ENCODE data around the gene MESP1.

Gene MESP1

DNA sequence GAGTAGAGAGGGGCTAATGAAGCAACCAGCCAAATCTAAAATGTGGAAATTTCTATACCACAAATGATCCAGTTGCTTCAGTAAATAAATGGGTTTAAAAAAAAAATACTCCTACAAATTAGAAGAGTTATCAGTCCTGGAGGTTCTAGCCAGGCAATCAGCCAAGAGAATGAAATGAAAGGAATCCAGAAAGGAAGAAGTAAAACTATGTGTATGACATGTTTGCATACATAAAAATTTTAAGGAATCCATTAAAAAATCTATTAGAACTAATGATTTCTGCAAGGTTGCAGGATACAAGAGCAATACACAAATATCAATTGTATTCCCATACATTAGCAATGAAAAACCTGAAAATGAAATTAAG is 34.7 kb upstream of the MESP1 start:
- no peak overlapping the region for H4K8ac ChIP-seq (ENCODE audit: low read length)
- no peak overlapping the region for H3K27ac ChIP-seq (ENCODE audit: low read length, poor library complexity, severe bottlenecking)
- H3K36me3 ChIP-seq (ENCODE audit: control insufficient read depth in 1 of 2, insufficient read depth in 2 of 2, low read depth in 1 of 2, low read length in 2 of 2) = peaks cover 19 to 62% of the 10 kb centered on the region in 2 experiments
- H3K79me1 ChIP-seq (replicated peaks; ENCODE audit: low read length, poor library complexity, severe bottlenecking) = no peaks in the 10 kb centered on the region
- H3K4ac ChIP-seq (ENCODE audit: low read depth in 1 of 2, low read length in 2 of 2) = no peak overlapping the region
- no peak overlapping the region for H3K4me3 ChIP-seq (ENCODE audit: insufficient read depth in 1 of 2, low read depth in 1 of 2, low read length in 2 of 2)
- no peak overlapping the region for H2AK5ac ChIP-seq (ENCODE audit: low read length, severe bottlenecking)
- H4K91ac ChIP-seq (ENCODE audit: low read length) = no peak overlapping the region
- no peak for DNase-seq
- H2BK15ac ChIP-seq (ENCODE audit: low read depth, poor library complexity, severe bottlenecking) = no peak overlapping the region
- H2BK12ac ChIP-seq (ENCODE audit: low read length in 2 of 2) = no peak overlapping the region
- H3K9ac ChIP-seq (ENCODE audit: low read length) = peak overlapping the region; percentile 40
- no peaks in the 10 kb centered on the region for H3K27me3 ChIP-seq (ENCODE audit: control insufficient read depth in 1 of 2, insufficient read depth in 1 of 2, low read length in 2 of 2)
- no peak overlapping the region for H3K14ac ChIP-seq (ENCODE audit: low read length in 2 of 2)
- H2BK5ac ChIP-seq (ENCODE audit: low read depth, low read length, poor library complexity, severe bottlenecking) = no peak overlapping the region
- no peak overlapping the region for H2AFZ ChIP-seq (ENCODE audit: low read depth, low read length)
- H3K23ac ChIP-seq (ENCODE audit: low read length in 2 of 2) = no peak overlapping the region
- no peaks in the 10 kb centered on the region for H3K9me3 ChIP-seq (ENCODE audit: control insufficient read depth, low read length)
- no peak overlapping the region for H3K18ac ChIP-seq (ENCODE audit: low read depth in 1 of 2, low read length in 2 of 2)
- peaks cover 4% of the 10 kb centered on the region for H3K4me1 ChIP-seq (ENCODE audit: control insufficient read depth, insufficient read depth, low read depth, low read length)
- no peak overlapping the region for H3K4me2 ChIP-seq (ENCODE audit: low read length, poor library complexity, severe bottlenecking)
- no peak overlapping the region for H2BK120ac ChIP-seq (ENCODE audit: low read depth, low read length)

DNA sequence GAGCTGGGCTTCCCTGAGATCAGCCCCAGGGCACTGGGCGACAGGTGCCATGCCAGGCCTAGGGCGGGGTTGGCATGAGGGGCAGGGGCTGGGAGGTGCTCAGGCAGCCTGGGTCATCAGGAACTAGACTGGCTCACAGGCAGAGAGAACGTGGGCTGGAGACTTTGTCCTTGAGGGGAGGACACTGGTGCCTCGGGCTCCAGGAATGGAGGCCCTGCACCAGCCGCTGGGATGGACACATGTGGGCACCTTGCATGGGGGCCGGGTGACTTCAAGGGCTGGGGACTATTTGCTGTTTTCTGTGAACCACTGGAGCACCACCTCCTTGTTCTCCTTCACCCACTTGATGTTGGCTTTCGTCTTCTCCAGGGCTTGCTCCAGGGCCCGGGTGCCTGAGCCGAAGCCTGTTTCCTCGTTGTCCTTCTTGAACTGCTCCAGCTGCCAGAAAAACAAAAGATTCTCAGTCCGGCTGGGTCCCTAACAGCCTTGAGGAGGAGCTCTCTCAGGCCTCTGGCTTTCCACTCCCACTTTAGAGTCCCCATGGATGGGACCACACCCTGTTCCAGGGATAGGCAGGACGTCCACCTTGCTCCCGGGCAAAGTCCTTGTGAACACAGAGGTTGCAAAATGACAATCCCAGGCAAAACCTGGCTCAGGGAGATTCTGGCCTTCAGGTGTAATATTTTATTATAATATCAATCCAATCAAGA is 34.2 kb upstream of the MESP1 start:
- H3K18ac ChIP-seq (ENCODE audit: low read depth in 1 of 2, low read length in 2 of 2) = no peak overlapping the region

DNA sequence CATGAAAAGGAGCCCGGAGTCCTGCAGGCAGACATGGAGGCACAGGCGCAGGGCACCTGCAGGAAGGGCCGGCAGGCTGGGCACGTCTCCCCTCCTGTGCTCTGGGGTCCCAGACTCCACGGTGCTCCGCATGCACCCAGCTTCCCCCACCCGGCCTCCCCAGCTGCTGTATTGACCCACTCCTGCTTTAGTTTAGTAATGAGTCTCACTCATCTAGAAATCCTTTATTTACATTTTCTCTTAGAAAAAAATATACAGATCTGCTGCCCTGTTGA is 33.6 kb upstream of the MESP1 start:
- no peak overlapping the region for H3K9ac ChIP-seq (ENCODE audit: low read length)
- no peak overlapping the region for H3K4ac ChIP-seq (ENCODE audit: low read depth in 1 of 2, low read length in 2 of 2)
- no peak overlapping the region for H2AFZ ChIP-seq (ENCODE audit: low read depth, low read length)
- H2BK12ac ChIP-seq (ENCODE audit: low read length in 2 of 2) = no peak overlapping the region
- DNase-seq = no peak
- H3K9me3 ChIP-seq (ENCODE audit: control insufficient read depth, low read length) = no peaks in the 10 kb centered on the region
- H3K36me3 ChIP-seq (ENCODE audit: control insufficient read depth in 1 of 2, insufficient read depth in 2 of 2, low read depth in 1 of 2, low read length in 2 of 2) = peaks cover 14 to 53% of the 10 kb centered on the region in 2 experiments
- H3K14ac ChIP-seq (ENCODE audit: low read length in 2 of 2) = no peak overlapping the region
- H3K4me3 ChIP-seq (ENCODE audit: insufficient read depth in 1 of 2, low read depth in 1 of 2, low read length in 2 of 2) = no peak overlapping the region
- no peak overlapping the region for H2BK120ac ChIP-seq (ENCODE audit: low read depth, low read length)
- no peak overlapping the region for H4K91ac ChIP-seq (ENCODE audit: low read length)
- WGBS = 99% methylated on average over 7 of the region's 7 CpGs
- H3K27ac ChIP-seq (ENCODE audit: low read length, poor library complexity, severe bottlenecking) = no peak overlapping the region
- no peak overlapping the region for H4K8ac ChIP-seq (ENCODE audit: low read length)
- no peak overlapping the region for H2BK5ac ChIP-seq (ENCODE audit: low read depth, low read length, poor library complexity, severe bottlenecking)
- H2AK5ac ChIP-seq (ENCODE audit: low read length, severe bottlenecking) = no peak overlapping the region
- peaks cover 4% of the 10 kb centered on the region for H3K4me1 ChIP-seq (ENCODE audit: control insufficient read depth, insufficient read depth, low read depth, low read length)
- H2BK15ac ChIP-seq (ENCODE audit: low read depth, poor library complexity, severe bottlenecking) = no peak overlapping the region
- H3K18ac ChIP-seq (ENCODE audit: low read depth in 1 of 2, low read length in 2 of 2) = no peak overlapping the region
- no peak overlapping the region for H3K23ac ChIP-seq (ENCODE audit: low read length in 2 of 2)
- H3K4me2 ChIP-seq (ENCODE audit: low read length, poor library complexity, severe bottlenecking) = no peak overlapping the region
- no peaks in the 10 kb centered on the region for H3K27me3 ChIP-seq (ENCODE audit: control insufficient read depth in 1 of 2, insufficient read depth in 1 of 2, low read length in 2 of 2)
- H3K79me1 ChIP-seq (replicated peaks; ENCODE audit: low read length, poor library complexity, severe bottlenecking) = no peaks in the 10 kb centered on the region

More for the DNA sequence above, 34.2 kb upstream of the MESP1 start:
- no peaks in the 10 kb centered on the region for H3K79me1 ChIP-seq (replicated peaks; ENCODE audit: low read length, poor library complexity, severe bottlenecking)
- no peak overlapping the region for H3K23ac ChIP-seq (ENCODE audit: low read length in 2 of 2)
- H3K4me1 ChIP-seq (ENCODE audit: control insufficient read depth, insufficient read depth, low read depth, low read length) = peaks cover 4% of the 10 kb centered on the region
- no peak overlapping the region for H2BK5ac ChIP-seq (ENCODE audit: low read depth, low read length, poor library complexity, severe bottlenecking)
- H4K91ac ChIP-seq (ENCODE audit: low read length) = no peak overlapping the region
- peak overlapping the region; percentile 40 for H3K9ac ChIP-seq (ENCODE audit: low read length)
- no peak overlapping the region for H2AK5ac ChIP-seq (ENCODE audit: low read length, severe bottlenecking)
- 97% methylated on average over 12 of the region's 13 CpGs for WGBS
- H3K4me3 ChIP-seq (ENCODE audit: insufficient read depth in 1 of 2, low read depth in 1 of 2, low read length in 2 of 2) = no peak overlapping the region
- no peaks in the 10 kb centered on the region for H3K27me3 ChIP-seq (ENCODE audit: control insufficient read depth in 1 of 2, insufficient read depth in 1 of 2, low read length in 2 of 2)
- H2AFZ ChIP-seq (ENCODE audit: low read depth, low read length) = no peak overlapping the region
- DNase-seq = no peak
- H3K9me3 ChIP-seq (ENCODE audit: control insufficient read depth, low read length) = no peaks in the 10 kb centered on the region
- no peak overlapping the region for H2BK15ac ChIP-seq (ENCODE audit: low read depth, poor library complexity, severe bottlenecking)
- no peak overlapping the region for H4K8ac ChIP-seq (ENCODE audit: low read length)
- no peak overlapping the region for H2BK120ac ChIP-seq (ENCODE audit: low read depth, low read length)
- H3K4me2 ChIP-seq (ENCODE audit: low read length, poor library complexity, severe bottlenecking) = no peak overlapping the region
- no peak overlapping the region for H3K4ac ChIP-seq (ENCODE audit: low read depth in 1 of 2, low read length in 2 of 2)
- no peak overlapping the region for H3K27ac ChIP-seq (ENCODE audit: low read length, poor library complexity, severe bottlenecking)
- H3K14ac ChIP-seq (ENCODE audit: low read length in 2 of 2) = no peak overlapping the region
- no peak overlapping the region for H2BK12ac ChIP-seq (ENCODE audit: low read length in 2 of 2)
- H3K36me3 ChIP-seq (ENCODE audit: control insufficient read depth in 1 of 2, insufficient read depth in 2 of 2, low read depth in 1 of 2, low read length in 2 of 2) = peaks cover 15 to 56% of the 10 kb centered on the region in 2 experiments

DNA sequence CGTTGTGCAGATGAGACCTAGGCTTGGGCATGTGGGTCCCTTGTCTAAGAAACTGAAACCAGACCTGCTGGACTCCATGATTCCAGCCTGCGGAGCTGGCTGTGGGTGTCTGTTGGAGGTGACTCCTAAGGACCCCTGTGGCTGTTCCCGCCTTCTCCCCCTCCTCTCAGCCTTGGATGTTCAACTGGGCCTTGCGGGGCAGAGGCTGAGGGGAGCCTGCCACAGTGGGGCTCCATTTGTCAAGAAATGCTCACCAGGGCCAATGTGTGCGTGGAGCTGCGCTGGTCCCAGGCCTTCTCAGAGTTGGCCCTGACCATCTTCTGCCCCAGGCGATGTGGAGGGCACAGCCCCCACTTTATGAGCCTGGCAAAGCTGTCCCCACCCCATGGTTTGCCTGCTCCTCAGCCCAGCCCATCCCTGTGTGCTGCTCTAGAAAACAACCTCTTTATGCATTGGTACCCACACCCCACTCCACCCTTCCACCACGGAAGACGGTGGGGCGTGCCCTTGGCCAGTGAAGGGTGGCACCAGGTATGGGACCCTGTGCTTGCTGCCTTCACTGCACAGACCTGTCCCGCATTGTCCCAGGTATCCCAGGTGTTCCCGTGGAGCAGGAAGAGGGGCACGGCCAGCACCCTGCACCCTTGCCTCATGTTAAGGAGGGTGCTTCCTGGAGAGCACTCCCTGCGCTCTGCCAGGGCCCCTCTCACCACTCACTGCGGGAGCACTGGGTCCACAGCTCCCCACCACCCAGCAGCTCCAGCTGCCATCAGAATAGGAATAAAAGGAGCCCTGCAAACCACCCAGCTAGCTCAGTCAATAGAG is 33.0 kb upstream of the MESP1 start:
- H3K27me3 ChIP-seq (ENCODE audit: control insufficient read depth in 1 of 2, insufficient read depth in 1 of 2, low read length in 2 of 2) = no peaks in the 10 kb centered on the region

More for the DNA sequence above, 33.0 kb upstream of the MESP1 start:
- no peaks in the 10 kb centered on the region for H3K79me1 ChIP-seq (replicated peaks; ENCODE audit: low read length, poor library complexity, severe bottlenecking)
- H2BK5ac ChIP-seq (ENCODE audit: low read depth, low read length, poor library complexity, severe bottlenecking) = no peak overlapping the region
- peaks cover 14 to 49% of the 10 kb centered on the region in 2 experiments for H3K36me3 ChIP-seq (ENCODE audit: control insufficient read depth in 1 of 2, insufficient read depth in 2 of 2, low read depth in 1 of 2, low read length in 2 of 2)
- H2BK120ac ChIP-seq (ENCODE audit: low read depth, low read length) = no peak overlapping the region
- H2AFZ ChIP-seq (ENCODE audit: low read depth, low read length) = no peak overlapping the region
- no peak overlapping the region for H4K8ac ChIP-seq (ENCODE audit: low read length)
- H2BK12ac ChIP-seq (ENCODE audit: low read length in 2 of 2) = no peak overlapping the region
- peak overlapping the region in 1 of 2 experiments; percentile 26 for H3K23ac ChIP-seq (ENCODE audit: low read length in 2 of 2)
- H3K4me3 ChIP-seq (ENCODE audit: insufficient read depth in 1 of 2, low read depth in 1 of 2, low read length in 2 of 2) = peak overlapping the region in 1 of 2 experiments; percentile 4
- 75% methylated on average over 15 of the region's 15 CpGs for whole genome bisulfite sequencing
- H3K27ac ChIP-seq (ENCODE audit: low read length, poor library complexity, severe bottlenecking) = no peak overlapping the region
- DNase-seq = peak; percentile 10
- H4K91ac ChIP-seq (ENCODE audit: low read length) = peak overlapping the region; percentile 6
- no peak overlapping the region for H3K4me2 ChIP-seq (ENCODE audit: low read length, poor library complexity, severe bottlenecking)
- no peak overlapping the region for H3K4ac ChIP-seq (ENCODE audit: low read depth in 1 of 2, low read length in 2 of 2)
- no peak overlapping the region for H2AK5ac ChIP-seq (ENCODE audit: low read length, severe bottlenecking)
- no peak overlapping the region for H2BK15ac ChIP-seq (ENCODE audit: low read depth, poor library complexity, severe bottlenecking)
- H3K9me3 ChIP-seq (ENCODE audit: control insufficient read depth, low read length) = no peaks in the 10 kb centered on the region
- peak overlapping the region in 1 of 2 experiments; percentile 92 for H3K14ac ChIP-seq (ENCODE audit: low read length in 2 of 2)
- H3K18ac ChIP-seq (ENCODE audit: low read depth in 1 of 2, low read length in 2 of 2) = peak overlapping the region in 1 of 2 experiments; percentile 69
- peak overlapping the region; percentile 12 for H3K9ac ChIP-seq (ENCODE audit: low read length)
- H3K4me1 ChIP-seq (ENCODE audit: control insufficient read depth, insufficient read depth, low read depth, low read length) = peaks cover 4% of the 10 kb centered on the region
